WI38 (cell line): ENCODE results near the gene CLSTN3.
A peak's percentile ranks its signal among the peaks of the same experiment; 100 is the strongest.

ENCODE experiments used
- H3K4me3 ChIP-seq: 2 replicates; pipeline ENCODE4 v1.5.1; 2011; ENCODE audit warnings: low read depth, mild to moderate bottlenecking, control low read depth, low read length
- CTCF ChIP-seq: IDR thresholded peaks from 2 replicates; pipeline ENCODE4 v1.5.1; 2012; ENCODE audit warnings: low read depth, mild to moderate bottlenecking, control low read depth, low read length

CLSTN3 gene

GRCh38 chr12:7112041-7112440, 18.1 kb upstream of the CLSTN3 start:
- H3K4me3 ChIP-seq, result no peak overlapping the region

GRCh38 chr12:7113389-7113871, 16.7 kb upstream of the CLSTN3 start:
- H3K4me3 ChIP-seq, result no peak overlapping the region
- TF ChIP-seq CTCF, result peak; percentile 82

More at GRCh38 chr12:7112041-7112440, 18.1 kb upstream of the CLSTN3 start:
- TF ChIP-seq CTCF, result no peak

GRCh38 chr12:7114008-7114407, 16.2 kb upstream of the CLSTN3 start:
- no peak for TF ChIP-seq CTCF
- H3K4me3 ChIP-seq, result no peak overlapping the region

GRCh38 chr12:7114851-7115250, 15.3 kb upstream of the CLSTN3 start:
- no peak for TF ChIP-seq CTCF
- H3K4me3 ChIP-seq, result no peak overlapping the region

- no peak overlapping the region for H3K4me3 ChIP-seq
- no peak for TF ChIP-seq CTCF
These were observed 14.0 kb upstream of the CLSTN3 start for GRCh38 chr12:7116196-7116595.

GRCh38 chr12:7116916-7117315, 13.3 kb upstream of the CLSTN3 start:
- no peak for TF ChIP-seq CTCF
- no peak overlapping the region for H3K4me3 ChIP-seq

GRCh38 chr12:7117670-7118069, 12.5 kb upstream of the CLSTN3 start:
- no peak for TF ChIP-seq CTCF

More at GRCh38 chr12:7117670-7118069, 12.5 kb upstream of the CLSTN3 start:
- H3K4me3 ChIP-seq, result no peak overlapping the region
